Stimulated activated CD8-positive, alpha-beta memory T cell treated with anti-CD3 and anti-CD28 coated beads, Interleukin-12 subunit alpha, Interleukin-12 subunit beta, amount 100 ng/mL, for 1 hour (primary cell): ENCODE measurements around the gene HARBI1.

Experiments used
- DNase-seq: peaks from one replicate; pipeline ENCODE4 v3.0.0-alpha.2; 2020; ENCODE audit warnings: low read depth

HARBI1 gene

DNA sequence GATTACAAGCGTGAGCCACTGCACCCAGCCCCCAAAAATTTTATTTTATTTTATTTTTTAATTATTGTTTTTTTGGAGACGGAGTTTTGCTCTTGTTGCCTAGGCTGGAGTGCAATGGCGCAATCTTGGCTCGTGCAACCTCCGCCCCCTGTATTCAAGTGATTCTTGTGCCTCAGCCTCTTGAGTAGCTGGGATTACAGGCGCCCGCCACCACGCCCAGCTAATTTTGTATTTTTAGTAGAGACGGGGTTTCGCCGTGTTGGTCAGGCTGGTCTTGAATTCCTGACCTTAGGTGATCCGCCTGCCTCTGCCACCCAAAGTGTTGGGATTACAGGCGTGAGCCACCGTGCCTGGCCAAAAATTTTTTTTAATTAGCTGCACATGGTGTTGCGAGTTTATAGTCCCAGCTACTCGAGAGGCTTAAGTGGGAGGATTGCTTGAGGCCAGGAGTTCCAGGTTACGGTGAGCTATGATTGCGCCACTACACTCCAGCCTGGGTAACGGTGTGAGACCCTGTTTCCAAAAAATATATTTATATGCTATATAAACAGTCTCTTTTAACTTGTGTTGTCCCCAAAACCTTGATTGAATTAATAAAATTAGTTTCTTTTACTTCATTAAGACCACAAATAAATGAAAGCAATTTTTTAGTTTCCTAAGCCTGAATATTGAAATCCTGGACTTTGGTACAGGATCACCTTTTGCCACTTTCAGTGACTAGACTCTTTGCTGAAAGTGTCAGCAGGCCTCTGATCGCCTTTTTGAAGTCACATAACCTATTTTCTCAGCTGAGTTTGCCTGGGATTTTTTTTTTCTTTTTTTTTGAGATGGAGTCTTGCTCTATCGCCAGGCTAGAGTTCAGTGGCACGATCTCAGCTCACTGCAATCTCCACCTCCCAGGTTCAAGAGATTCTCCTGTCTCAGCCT lies 16.5 kb upstream of the HARBI1 start:
- DNase-seq = no peak

DNA sequence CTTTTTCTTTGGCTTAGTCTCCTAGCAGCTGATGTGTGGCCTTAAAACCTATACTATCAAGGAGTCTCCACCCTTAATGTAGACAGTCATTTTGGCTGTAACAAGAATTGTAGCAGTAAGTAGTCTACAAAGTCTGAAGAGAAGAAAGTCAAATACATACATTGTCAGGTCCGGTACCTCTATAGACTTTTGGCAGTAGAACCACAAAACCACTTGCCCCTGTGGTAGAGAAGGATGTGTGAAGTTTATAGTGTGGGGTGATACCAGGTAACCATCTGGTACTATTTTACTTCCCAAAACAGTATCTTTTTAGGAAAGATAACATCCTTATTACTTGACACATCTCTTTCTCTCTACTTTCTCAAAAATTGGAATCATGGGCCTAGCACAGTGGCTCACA lies 15.5 kb upstream of the HARBI1 start:
- no peak for DNase-seq

GRCh38 chr11:46631676-46632075 lies 14.6 kb upstream of the HARBI1 start:
- no peak for DNase-seq

- DNase-seq = no peak
Observed at GRCh38 chr11:46630237-46630636, 13.2 kb upstream of the HARBI1 start.

DNA sequence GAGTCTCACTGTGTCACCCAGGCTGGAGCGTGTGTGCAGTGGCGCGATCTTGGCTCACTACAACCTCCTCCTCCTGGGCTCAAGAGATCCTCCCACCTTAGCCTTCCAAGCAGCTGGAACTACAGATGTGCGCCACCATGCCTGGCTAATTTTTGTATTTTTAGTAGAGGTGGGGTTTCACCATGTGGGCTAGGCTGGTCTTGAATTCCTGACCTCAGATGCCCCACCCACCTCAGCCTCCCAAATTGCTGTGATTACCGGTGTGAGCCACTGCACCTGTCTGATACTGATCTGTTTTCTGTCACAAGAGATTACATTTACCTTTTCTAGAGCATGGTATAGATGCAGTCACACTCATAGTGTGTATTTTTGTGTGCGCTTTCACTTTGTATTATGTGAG lies 11.9 kb upstream of the HARBI1 start:
- no peak for DNase-seq

- DNase-seq = no peak
Observed at GRCh38 chr11:46625406-46625805, 8.4 kb upstream of the HARBI1 start.

DNA sequence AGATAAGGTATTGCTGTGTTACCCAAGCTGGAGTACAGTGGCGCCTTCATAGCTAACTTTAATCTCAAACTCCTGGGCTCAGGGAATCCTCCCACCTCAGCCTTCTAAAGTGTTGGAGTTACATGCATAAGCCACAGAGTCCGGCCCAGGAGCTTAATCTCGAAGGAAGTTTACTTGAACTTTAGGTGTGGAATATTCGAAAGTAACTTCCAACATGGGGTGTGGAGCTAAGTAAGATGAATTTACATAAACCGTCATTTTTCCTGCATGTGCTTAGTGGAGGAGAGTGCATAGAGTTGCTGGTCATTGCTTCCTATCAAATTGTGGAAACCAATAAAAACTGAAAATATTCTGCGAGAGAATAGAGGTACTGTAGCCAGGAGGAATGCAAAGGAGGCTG lies 1.8 kb upstream of the HARBI1 start:
- no peak for DNase-seq

GRCh38 chr11:46617972-46618314 lies 916 bp upstream of the HARBI1 start:
- no peak for DNase-seq

- DNase-seq = no peak
Observed at GRCh38 chr11:46616551-46617133, 385 bp downstream of the HARBI1 start.

DNA sequence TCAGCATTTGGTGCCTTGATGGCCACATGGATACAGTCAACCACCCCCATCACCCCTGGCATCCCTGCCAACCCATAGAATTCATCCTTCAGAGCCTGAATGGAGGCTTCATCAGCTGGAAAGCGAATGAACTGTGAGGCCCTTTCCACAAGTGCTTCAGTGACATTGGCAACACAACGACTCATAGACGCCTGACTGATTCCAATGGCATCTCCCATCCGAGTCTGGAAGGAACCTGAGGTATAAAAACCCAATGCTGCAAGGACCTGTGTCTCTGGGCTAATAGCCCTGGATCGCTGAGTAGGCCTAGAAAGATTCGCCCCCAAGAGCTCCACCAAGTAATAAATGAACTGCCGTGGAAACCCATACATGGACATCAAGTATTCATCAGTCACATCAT lies 1.3 kb downstream of the HARBI1 start:
- no peak for DNase-seq

DNA sequence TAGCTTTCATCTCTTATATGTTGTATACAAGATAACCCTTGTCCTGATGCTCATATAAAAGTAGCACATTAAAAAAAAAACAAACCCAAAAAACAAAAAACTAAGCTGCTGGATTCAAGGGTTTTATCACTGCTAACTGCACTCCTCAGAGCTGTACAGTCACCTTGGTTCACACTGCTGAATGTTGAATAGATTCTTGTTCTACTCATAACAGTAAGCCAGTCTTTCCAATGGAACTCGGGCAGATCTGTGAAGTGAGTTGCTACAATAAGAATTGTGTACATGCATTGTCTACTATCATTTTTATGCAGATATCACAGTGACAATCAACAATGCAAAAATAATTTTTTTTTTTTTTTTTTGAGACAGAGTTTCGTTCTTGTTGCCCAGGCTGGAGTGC lies 4.7 kb downstream of the HARBI1 start:
- no peak for DNase-seq

DNA sequence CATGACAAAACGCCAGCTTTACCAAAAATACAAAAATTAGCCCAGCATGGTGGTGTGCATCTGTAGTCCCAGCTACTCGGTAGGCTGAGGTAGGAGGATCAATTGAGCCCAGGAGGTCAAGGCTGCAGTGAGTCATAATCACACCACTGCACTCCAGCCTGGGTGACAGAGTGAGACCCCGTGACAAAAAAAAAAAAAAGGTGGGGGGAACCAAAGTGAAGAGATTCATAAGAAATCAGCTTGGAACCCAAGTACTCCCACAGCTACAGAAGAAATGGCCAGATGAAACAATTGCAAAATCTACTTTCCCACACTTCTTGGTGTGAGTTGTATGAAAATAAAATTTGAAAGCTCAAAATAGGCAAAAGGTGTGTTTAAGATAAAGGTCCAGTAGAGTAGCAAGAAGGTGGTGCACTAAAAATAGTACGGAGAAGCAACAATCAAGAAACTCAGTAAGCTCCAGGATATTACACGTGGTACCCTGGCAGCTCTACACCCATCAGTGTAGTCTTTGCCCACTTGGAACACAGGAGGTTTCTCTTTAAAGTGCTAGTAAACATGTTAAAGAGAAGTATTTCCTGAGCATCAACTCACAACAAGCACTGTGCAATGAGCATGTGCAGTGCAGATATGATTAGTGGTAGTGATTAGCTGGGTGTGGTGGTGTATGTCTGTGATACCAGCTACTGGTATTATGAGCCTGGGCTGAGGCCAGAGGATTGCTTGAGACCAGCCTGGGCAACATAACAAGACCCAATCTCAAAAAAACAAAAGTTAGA lies 5.3 kb downstream of the HARBI1 start:
- DNase-seq = no peak

DNA sequence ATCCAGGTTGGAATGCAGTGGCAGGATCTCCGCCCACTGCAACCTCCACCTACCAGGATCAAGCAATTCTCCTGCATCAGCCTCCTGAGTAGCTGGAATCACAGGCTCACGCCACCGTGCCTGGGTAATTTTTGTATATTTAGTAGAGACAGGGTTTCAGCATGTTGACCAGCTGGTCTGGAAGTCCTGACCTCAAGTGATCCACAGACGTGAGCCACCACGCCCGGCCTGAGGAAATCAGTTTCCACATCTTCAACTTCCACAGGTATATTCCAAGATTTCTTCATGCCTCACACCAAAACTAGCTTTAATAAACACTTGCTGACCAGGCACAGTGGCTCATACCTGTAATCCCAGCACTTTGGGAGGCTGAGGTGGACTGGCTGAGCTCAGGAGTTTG lies 7.6 kb downstream of the HARBI1 start:
- DNase-seq = no peak

GRCh38 chr11:46607516-46607915 lies 9.5 kb downstream of the HARBI1 start:
- DNase-seq = no peak

DNA sequence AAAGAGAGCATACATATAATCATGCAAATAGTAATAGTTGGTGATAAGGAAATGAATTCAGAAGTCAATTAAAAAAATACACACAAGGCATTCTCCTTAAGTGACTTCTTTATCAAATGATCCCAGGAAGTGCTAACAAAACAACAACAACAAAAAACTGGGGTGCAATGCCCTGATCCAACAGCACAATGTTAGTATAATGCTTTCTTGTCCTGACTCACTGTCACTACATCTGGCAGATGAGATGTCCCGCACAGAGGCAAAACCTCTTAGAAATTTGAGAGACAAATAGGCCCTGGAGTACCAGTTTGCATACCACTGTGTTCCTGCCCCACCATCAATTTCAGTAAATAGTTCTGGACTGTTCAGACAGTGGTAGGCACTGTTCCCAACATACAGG lies 12.2 kb downstream of the HARBI1 start:
- DNase-seq = no peak

GRCh38 chr11:46603704-46604308 lies 13.2 kb downstream of the HARBI1 start:
- no peak for DNase-seq

- DNase-seq = no peak
Observed at GRCh38 chr11:46601129-46601528, 15.9 kb downstream of the HARBI1 start.

DNA sequence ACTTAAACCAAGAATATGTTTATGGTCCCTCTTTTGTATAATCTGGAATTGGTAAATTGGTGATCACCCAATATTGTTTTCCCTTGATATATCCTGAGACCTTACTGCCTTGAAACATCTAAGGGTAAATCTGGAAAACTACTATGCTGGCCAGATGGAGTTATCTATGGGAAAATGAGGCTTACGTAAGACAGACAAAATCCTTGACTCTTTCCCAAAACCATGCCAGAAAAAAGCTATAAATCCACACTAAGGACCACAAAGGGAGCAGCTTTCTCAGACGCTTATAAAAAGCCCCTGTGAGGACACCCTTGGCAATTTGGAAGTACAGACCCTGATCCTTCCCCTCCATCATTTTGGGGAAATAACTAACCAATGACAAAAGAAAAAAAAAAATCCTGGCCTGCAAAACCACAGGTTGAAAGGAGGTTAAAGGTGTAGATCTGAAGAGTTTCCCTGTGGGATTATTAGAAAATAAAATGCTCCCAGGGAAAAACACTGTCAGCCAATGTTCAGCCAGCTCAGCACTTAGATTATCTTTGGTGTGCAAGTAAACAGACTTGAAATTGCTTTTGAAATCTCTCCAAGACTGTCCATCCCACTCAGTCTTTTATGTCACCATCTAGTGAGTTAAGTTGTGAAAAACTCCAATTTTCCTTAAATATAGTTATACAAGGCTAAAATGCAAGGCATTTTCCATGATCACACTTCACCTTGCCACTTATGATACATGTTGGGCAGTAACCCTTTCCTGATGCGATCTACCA lies 16.6 kb downstream of the HARBI1 start:
- DNase-seq = no peak

DNA sequence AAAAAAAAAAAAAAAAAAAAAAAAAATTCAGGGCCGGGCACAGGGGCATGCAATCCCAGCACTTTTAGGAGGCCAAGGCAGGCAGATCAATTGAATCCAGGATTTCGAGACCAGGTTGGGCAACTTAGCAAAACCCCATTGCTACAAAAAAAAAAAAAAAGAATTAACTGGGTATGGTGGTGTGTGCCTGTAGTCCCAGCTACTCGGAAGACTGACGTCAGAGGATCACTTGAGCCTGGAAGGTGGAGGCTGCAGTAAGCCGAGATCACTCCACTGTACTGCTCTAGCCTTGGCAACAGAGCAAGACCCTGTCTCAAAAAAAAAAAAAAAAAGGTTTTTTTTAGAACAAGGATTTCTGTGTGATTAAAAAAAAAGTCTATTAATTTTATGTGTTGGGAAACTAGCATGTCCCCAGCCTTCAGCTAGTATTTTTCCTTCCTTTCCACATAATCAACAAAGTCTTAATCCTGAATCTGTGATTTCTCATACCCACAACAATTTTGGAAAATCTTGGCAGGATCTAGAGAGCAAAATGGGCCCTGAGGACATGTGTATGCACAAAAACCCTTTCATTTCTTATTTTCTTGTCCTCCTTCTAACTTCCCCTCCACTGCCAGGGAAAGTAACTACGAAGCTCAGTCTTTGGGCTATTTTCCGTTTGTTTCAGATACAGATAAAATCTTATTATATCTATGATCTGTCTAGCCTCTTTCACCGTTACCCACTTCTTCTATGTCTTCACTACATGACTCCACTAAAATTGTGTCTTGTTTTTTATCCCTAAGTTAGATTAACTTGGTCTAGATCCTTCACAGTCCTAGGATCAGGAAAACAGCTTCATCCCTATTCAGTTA lies 17.5 kb downstream of the HARBI1 start:
- no peak for DNase-seq

GRCh38 chr11:46597609-46598219 lies 19.3 kb downstream of the HARBI1 start:
- no peak for DNase-seq
